ENCODE results near the gene MFSD11. TPM values are rescaled to one million over a fixed set of nuclear protein-coding genes. Genes with fewer than 3 reads are reported as not detected.

MFSD11 gene
- total and polyA plus RNA-seq, 2 of the 4 experiments (the other 2 are of a cell fraction) = 12.3 to 16.1 TPM

GRCh38 chr17:76740329-76741118, 2.6 kb downstream of the MFSD11 start (continued):
- no peak for TF ChIP-seq RCOR1 (IDR thresholded peaks at IDR 0.05; ENCODE audit: insufficient replicate concordance, low read length)

DNA sequence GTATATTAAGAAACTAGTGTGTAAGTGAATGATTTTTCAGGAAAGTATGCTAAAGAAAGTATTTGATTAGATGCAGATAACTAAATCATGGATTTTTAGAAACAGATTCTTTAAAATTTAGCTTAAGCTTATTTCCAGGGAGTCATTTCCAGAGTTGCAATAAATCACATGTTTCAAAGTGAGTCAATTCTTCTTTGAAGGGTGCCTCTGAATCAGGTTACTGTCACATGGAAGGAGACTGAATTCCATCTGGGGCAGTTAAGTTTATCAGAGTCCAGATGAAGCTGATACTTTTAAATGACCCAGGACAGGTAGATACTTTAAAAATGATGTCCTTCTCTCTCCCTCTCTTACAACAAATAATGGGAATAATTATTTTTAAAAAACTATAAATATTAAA, 5.0 kb downstream of the MFSD11 start:
- Histone ChIP-seq H2AFZ (replicated peaks; ENCODE audit: low read length, poor library complexity) (no peak overlapping the region), H3K9me3 (ENCODE audit: control insufficient read depth, insufficient read depth, low read length) (no peaks in the 10 kb centered on the region; the same call in 1 of the 2 replicates), H3K23ac (ENCODE audit: low read depth, low read length) (no peak overlapping the region), H4K5ac (ENCODE audit: low read depth, low read length) (no peak overlapping the region), H3K27me3 (ENCODE audit: control insufficient read depth, insufficient read depth, low read length) (no peaks in the 10 kb centered on the region), H2AK9ac (replicated peaks; ENCODE audit: low read depth, low read length, poor library complexity) (no peak overlapping the region), H2BK20ac (ENCODE audit: low read depth, low read length) (no peak overlapping the region; the same call in 1 of the 2 replicates), H3K14ac (replicated peaks; ENCODE audit: low read depth, low read length) (no peak overlapping the region), H3K56ac (ENCODE audit: extremely low read depth, insufficient read depth, low read length) (no peak overlapping the region), H3K9ac (ENCODE audit: low read depth, low read length) (no peak overlapping the region), H2BK120ac (ENCODE audit: low read depth, low read length) (no peak overlapping the region), H4K91ac (ENCODE audit: insufficient read depth, low read depth, low read length) (no peak overlapping the region), H3K79me1 (ENCODE audit: low read depth in 1 of 2, low read length in 2 of 2) (peaks cover 10 to 20% of the 10 kb centered on the region in 2 experiments), H3K18ac (ENCODE audit: low read depth, low read length) (no peak overlapping the region), H3K4ac (ENCODE audit: low read depth, low read length) (no peak overlapping the region), H3K9me1 (ENCODE audit: insufficient read depth, low read length) (peaks cover 4% of the 10 kb centered on the region; the same call in 1 of the 2 replicates), H3K36me3 (ENCODE audit: control insufficient read depth, insufficient read depth, low read length) (peaks cover 23% of the 10 kb centered on the region), H2BK5ac (ENCODE audit: low read depth, low read length, poor library complexity, severe bottlenecking) (no peak overlapping the region), H3K4me3 (ENCODE audit: insufficient read depth, low read depth, low read length) (no peak overlapping the region), H4K8ac (ENCODE audit: low read depth in 2 of 2, low read length in 2 of 2) (no peak overlapping the region), H2BK15ac (ENCODE audit: low read depth, low read length) (no peak overlapping the region), H3K4me2 (ENCODE audit: low read depth, low read length) (no peak overlapping the region), H2AK5ac (ENCODE audit: low read depth, low read length) (no peak overlapping the region), H4K20me1 (ENCODE audit: insufficient read depth, low read length) (no peaks in the 10 kb centered on the region), H3K4me1 (ENCODE audit: control insufficient read depth, insufficient read depth, low read length) (no peaks in the 10 kb centered on the region), H3K27ac (ENCODE audit: insufficient read depth, low read length) (no peak overlapping the region)
- intact Hi-C loops (cut with micrococcal nuclease) = no loop called here
- in situ Hi-C loops (cut with MboI; ENCODE audit: low sequenced_read_pairs) = no loop called here
- ATAC-seq (ENCODE audit: low read depth) = no peak
- no TSS peak for BruUV-seq (replicated peaks)
- CTCF ChIA-PET = interaction anchor here (0.7 kb wide), 1 partner anchor 1966 kb away, joined by 3 read pairs; no protein-coding TSS in a partner anchor
- dilution Hi-C loops (cut with HindIII; ENCODE audit: low sequenced_read_pairs, unreplicated experiment) = no loop called here
- POLR2A ChIA-PET (ENCODE audit: unreplicated experiment) = no interaction called here
- no peak for DNase-seq
- TF ChIP-seq CEBPB (IDR thresholded peaks at IDR 0.05; ENCODE audit: low read depth, low read length) (no peak), SMC3 (IDR thresholded peaks at IDR 0.05; ENCODE audit: low read depth, low read length) (no peak), CHD1 (IDR thresholded peaks at IDR 0.05; ENCODE audit: low read depth, low read length) (no peak), MAFK (IDR thresholded peaks at IDR 0.05; ENCODE audit: low read depth, low read length) (no peak), RAD21 (IDR thresholded peaks at IDR 0.05; ENCODE audit: low read length) (no peak), POLR2A (IDR thresholded peaks at IDR 0.05; ENCODE audit: low read depth, low read length) (no peak), MXI1 (IDR thresholded peaks at IDR 0.05; ENCODE audit: borderline replicate concordance, low read depth, low read length) (no peak), RCOR1 (IDR thresholded peaks at IDR 0.05; ENCODE audit: insufficient replicate concordance, low read length) (no peak), MAZ (IDR thresholded peaks at IDR 0.05; ENCODE audit: borderline replicate concordance, low read depth, low read length) (no peak), NFE2L2 (IDR thresholded peaks at IDR 0.05; ENCODE audit: low read depth, low read length) (no peak)
- TF ChIP-seq, protein P1, sequence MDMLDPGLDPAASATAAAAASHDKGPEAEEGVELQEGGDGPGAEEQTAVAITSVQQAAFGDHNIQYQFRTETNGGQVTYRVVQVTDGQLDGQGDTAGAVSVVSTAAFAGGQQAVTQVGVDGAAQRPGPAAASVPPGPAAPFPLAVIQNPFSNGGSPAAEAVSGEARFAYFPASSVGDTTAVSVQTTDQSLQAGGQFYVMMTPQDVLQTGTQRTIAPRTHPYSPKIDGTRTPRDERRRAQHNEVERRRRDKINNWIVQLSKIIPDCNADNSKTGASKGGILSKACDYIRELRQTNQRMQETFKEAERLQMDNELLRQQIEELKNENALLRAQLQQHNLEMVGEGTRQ (IDR thresholded peaks at IDR 0.05; ENCODE audit: low read depth, low read length) = no peak
- TF ChIP-seq, protein P2, sequence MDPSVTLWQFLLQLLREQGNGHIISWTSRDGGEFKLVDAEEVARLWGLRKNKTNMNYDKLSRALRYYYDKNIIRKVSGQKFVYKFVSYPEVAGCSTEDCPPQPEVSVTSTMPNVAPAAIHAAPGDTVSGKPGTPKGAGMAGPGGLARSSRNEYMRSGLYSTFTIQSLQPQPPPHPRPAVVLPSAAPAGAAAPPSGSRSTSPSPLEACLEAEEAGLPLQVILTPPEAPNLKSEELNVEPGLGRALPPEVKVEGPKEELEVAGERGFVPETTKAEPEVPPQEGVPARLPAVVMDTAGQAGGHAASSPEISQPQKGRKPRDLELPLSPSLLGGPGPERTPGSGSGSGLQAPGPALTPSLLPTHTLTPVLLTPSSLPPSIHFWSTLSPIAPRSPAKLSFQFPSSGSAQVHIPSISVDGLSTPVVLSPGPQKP (IDR thresholded peaks at IDR 0.05; ENCODE audit: borderline replicate concordance, low read depth, low read length) = no peak
- TF ChIP-seq, protein P3, sequence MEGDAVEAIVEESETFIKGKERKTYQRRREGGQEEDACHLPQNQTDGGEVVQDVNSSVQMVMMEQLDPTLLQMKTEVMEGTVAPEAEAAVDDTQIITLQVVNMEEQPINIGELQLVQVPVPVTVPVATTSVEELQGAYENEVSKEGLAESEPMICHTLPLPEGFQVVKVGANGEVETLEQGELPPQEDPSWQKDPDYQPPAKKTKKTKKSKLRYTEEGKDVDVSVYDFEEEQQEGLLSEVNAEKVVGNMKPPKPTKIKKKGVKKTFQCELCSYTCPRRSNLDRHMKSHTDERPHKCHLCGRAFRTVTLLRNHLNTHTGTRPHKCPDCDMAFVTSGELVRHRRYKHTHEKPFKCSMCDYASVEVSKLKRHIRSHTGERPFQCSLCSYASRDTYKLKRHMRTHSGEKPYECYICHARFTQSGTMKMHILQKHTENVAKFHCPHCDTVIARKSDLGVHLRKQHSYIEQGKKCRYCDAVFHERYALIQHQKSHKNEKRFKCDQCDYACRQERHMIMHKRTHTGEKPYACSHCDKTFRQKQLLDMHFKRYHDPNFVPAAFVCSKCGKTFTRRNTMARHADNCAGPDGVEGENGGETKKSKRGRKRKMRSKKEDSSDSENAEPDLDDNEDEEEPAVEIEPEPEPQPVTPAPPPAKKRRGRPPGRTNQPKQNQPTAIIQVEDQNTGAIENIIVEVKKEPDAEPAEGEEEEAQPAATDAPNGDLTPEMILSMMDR (conservative IDR thresholded peaks at IDR 0.05; ENCODE audit: low read depth, low read length) = no peak

Data from IMR-90 (cell line).